Measurements from ENCODE around the gene DDX47.

Gene DDX47

GRCh38 chr12:12791756-12792369 is 21.3 kb upstream of the DDX47 start:
- no peak overlapping the region for H3K9ac ChIP-seq (ENCODE audit: low read length)
- H3K27me3 ChIP-seq (replicated peaks; ENCODE audit: insufficient read depth, low read length) = no peaks in the 10 kb centered on the region
- peaks cover 9% of the 10 kb centered on the region for H3F3A ChIP-seq (ENCODE audit: insufficient read depth, low read length)
- no peak for DNase-seq
- H3K9me2 ChIP-seq (replicated peaks; ENCODE audit: insufficient read depth, low read length) = no peaks in the 10 kb centered on the region
- H3K79me2 ChIP-seq (ENCODE audit: low read length) = no peaks in the 10 kb centered on the region
- no peak overlapping the region for H2AFZ ChIP-seq (ENCODE audit: low read length)
- no peaks in the 10 kb centered on the region for H3K36me3 ChIP-seq (replicated peaks; ENCODE audit: insufficient read depth, low read length)
- peaks cover 22% of the 10 kb centered on the region for H3K4me1 ChIP-seq (ENCODE audit: low read length)
- H3K27ac ChIP-seq (ENCODE audit: low read length) = no peak overlapping the region
- H3K4me2 ChIP-seq (ENCODE audit: low read depth, low read length) = no peak overlapping the region
- H3K4me3 ChIP-seq (ENCODE audit: low read length) = no peak overlapping the region
- TF ChIP-seq EZH2 (optimal IDR thresholded peaks at IDR 0.05; ENCODE audit: low read depth, low read length) = no peak
- TF ChIP-seq EZH2phosphoT487 (IDR thresholded peaks at IDR 0.05; ENCODE audit: low read length) = no peak
- no peak for TF ChIP-seq CTCF (IDR thresholded peaks at IDR 0.05; ENCODE audit: low read length)
- no peaks in the 10 kb centered on the region for H4K20me1 ChIP-seq (ENCODE audit: insufficient read depth, low read length)
- H3K9me3 ChIP-seq (replicated peaks; ENCODE audit: insufficient read depth, low read length) = no peaks in the 10 kb centered on the region

- Histone ChIP-seq H3K4me3 (ENCODE audit: low read length) (no peak overlapping the region), H3K79me2 (ENCODE audit: low read length) (no peaks in the 10 kb centered on the region), H3K27me3 (replicated peaks; ENCODE audit: insufficient read depth, low read length) (no peaks in the 10 kb centered on the region), H3K9ac (ENCODE audit: low read length) (no peak overlapping the region), H3K4me2 (ENCODE audit: low read depth, low read length) (no peak overlapping the region), H3K27ac (ENCODE audit: low read length) (no peak overlapping the region), H3F3A (ENCODE audit: insufficient read depth, low read length) (peaks cover 10% of the 10 kb centered on the region), H3K36me3 (replicated peaks; ENCODE audit: insufficient read depth, low read length) (no peaks in the 10 kb centered on the region), H4K20me1 (ENCODE audit: insufficient read depth, low read length) (no peaks in the 10 kb centered on the region), H3K9me3 (replicated peaks; ENCODE audit: insufficient read depth, low read length) (no peaks in the 10 kb centered on the region), H3K4me1 (ENCODE audit: low read length) (peaks cover 25% of the 10 kb centered on the region), H2AFZ (ENCODE audit: low read length) (no peak overlapping the region), H3K9me2 (replicated peaks; ENCODE audit: insufficient read depth, low read length) (no peaks in the 10 kb centered on the region)
- TF ChIP-seq EZH2phosphoT487 (IDR thresholded peaks at IDR 0.05; ENCODE audit: low read length) = no peak
- TF ChIP-seq EZH2 (optimal IDR thresholded peaks at IDR 0.05; ENCODE audit: low read depth, low read length) = no peak
- no peak for TF ChIP-seq CTCF (IDR thresholded peaks at IDR 0.05; ENCODE audit: low read length)
- DNase-seq = no peak
Measured at GRCh38 chr12:12792421-12792820, 20.7 kb upstream of the DDX47 start.

GRCh38 chr12:12794686-12795085 is 18.5 kb upstream of the DDX47 start:
- Histone ChIP-seq H2AFZ (ENCODE audit: low read length) (no peak overlapping the region), H3K27ac (ENCODE audit: low read length) (no peak overlapping the region), H3K9me2 (replicated peaks; ENCODE audit: insufficient read depth, low read length) (no peaks in the 10 kb centered on the region), H3K9ac (ENCODE audit: low read length) (no peak overlapping the region), H3K4me3 (ENCODE audit: low read length) (no peak overlapping the region), H3K4me2 (ENCODE audit: low read depth, low read length) (no peak overlapping the region), H3K36me3 (replicated peaks; ENCODE audit: insufficient read depth, low read length) (no peaks in the 10 kb centered on the region), H3K27me3 (replicated peaks; ENCODE audit: insufficient read depth, low read length) (no peaks in the 10 kb centered on the region), H4K20me1 (ENCODE audit: insufficient read depth, low read length) (no peaks in the 10 kb centered on the region), H3K9me3 (replicated peaks; ENCODE audit: insufficient read depth, low read length) (no peaks in the 10 kb centered on the region), H3K79me2 (ENCODE audit: low read length) (no peaks in the 10 kb centered on the region), H3K4me1 (ENCODE audit: low read length) (peaks cover 22% of the 10 kb centered on the region), H3F3A (ENCODE audit: insufficient read depth, low read length) (peaks cover 13% of the 10 kb centered on the region)
- DNase-seq = no peak
- no peak for TF ChIP-seq EZH2phosphoT487 (IDR thresholded peaks at IDR 0.05; ENCODE audit: low read length)

- no peak for DNase-seq
- no peak overlapping the region for H3K27ac ChIP-seq (ENCODE audit: low read length)
- no peaks in the 10 kb centered on the region for H3K36me3 ChIP-seq (replicated peaks; ENCODE audit: insufficient read depth, low read length)
- H2AFZ ChIP-seq (ENCODE audit: low read length) = no peak overlapping the region
- peaks cover 22% of the 10 kb centered on the region for H3K4me1 ChIP-seq (ENCODE audit: low read length)
- no peaks in the 10 kb centered on the region for H3K9me3 ChIP-seq (replicated peaks; ENCODE audit: insufficient read depth, low read length)
- no peaks in the 10 kb centered on the region for H3K79me2 ChIP-seq (ENCODE audit: low read length)
- peaks cover 13% of the 10 kb centered on the region for H3F3A ChIP-seq (ENCODE audit: insufficient read depth, low read length)
- no peaks in the 10 kb centered on the region for H3K9me2 ChIP-seq (replicated peaks; ENCODE audit: insufficient read depth, low read length)
- no peak overlapping the region for H3K4me2 ChIP-seq (ENCODE audit: low read depth, low read length)
- no peaks in the 10 kb centered on the region for H3K27me3 ChIP-seq (replicated peaks; ENCODE audit: insufficient read depth, low read length)
- H4K20me1 ChIP-seq (ENCODE audit: insufficient read depth, low read length) = no peaks in the 10 kb centered on the region
- no peak overlapping the region for H3K4me3 ChIP-seq (ENCODE audit: low read length)
- H3K9ac ChIP-seq (ENCODE audit: low read length) = no peak overlapping the region
- TF ChIP-seq EZH2 (optimal IDR thresholded peaks at IDR 0.05; ENCODE audit: low read depth, low read length) = no peak
- no peak for TF ChIP-seq CTCF (IDR thresholded peaks at IDR 0.05; ENCODE audit: low read length)
- no peak for TF ChIP-seq EZH2phosphoT487 (IDR thresholded peaks at IDR 0.05; ENCODE audit: low read length)
Measured at GRCh38 chr12:12796171-12796570, 17.0 kb upstream of the DDX47 start.

Measured in MM.1S (cell line).